Measurements from ENCODE around the gene ARHGAP18. TPM values are rescaled to one million over a fixed set of nuclear protein-coding genes. Genes with fewer than 3 reads are reported as not detected.

ARHGAP18 gene
- polyA plus RNA-seq, 1 of the 3 experiments (the other 2 are of a cell fraction) = 25.0 TPM

GRCh38 chr6:129542705-129543104, 167.3 kb downstream of the ARHGAP18 start:
- POLR2A ChIA-PET = no interaction called here
- WGBS (ENCODE audit: low lambda C conversion rate) = 76% methylated on average over 2 of the region's 2 CpGs
- TF ChIP-seq FOXJ3 (CRISPR knock-in tag; IDR thresholded peaks at IDR 0.05) = no peak
- no peak for TF ChIP-seq MAX (IDR thresholded peaks at IDR 0.05; ENCODE audit: low read depth)
- TF ChIP-seq, protein P1, sequence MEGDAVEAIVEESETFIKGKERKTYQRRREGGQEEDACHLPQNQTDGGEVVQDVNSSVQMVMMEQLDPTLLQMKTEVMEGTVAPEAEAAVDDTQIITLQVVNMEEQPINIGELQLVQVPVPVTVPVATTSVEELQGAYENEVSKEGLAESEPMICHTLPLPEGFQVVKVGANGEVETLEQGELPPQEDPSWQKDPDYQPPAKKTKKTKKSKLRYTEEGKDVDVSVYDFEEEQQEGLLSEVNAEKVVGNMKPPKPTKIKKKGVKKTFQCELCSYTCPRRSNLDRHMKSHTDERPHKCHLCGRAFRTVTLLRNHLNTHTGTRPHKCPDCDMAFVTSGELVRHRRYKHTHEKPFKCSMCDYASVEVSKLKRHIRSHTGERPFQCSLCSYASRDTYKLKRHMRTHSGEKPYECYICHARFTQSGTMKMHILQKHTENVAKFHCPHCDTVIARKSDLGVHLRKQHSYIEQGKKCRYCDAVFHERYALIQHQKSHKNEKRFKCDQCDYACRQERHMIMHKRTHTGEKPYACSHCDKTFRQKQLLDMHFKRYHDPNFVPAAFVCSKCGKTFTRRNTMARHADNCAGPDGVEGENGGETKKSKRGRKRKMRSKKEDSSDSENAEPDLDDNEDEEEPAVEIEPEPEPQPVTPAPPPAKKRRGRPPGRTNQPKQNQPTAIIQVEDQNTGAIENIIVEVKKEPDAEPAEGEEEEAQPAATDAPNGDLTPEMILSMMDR (IDR thresholded peaks at IDR 0.05) = no peak
- no peak for TF ChIP-seq SIN3A (IDR thresholded peaks at IDR 0.05; ENCODE audit: borderline replicate concordance, low read depth, low read length)
- no peak for TF ChIP-seq GATA2 (CRISPR knock-in tag; IDR thresholded peaks at IDR 0.05)
- TF ChIP-seq USF2 (IDR thresholded peaks at IDR 0.05; ENCODE audit: borderline replicate concordance, low read depth, low read length) = no peak
- no peak for TF ChIP-seq EZH2phosphoT487 (IDR thresholded peaks at IDR 0.05; ENCODE audit: borderline replicate concordance, low read depth)
- TF ChIP-seq REST (IDR thresholded peaks at IDR 0.05; ENCODE audit: low read depth, low read length) = no peak
- no peak for TF ChIP-seq FOSL2 (IDR thresholded peaks at IDR 0.05; ENCODE audit: borderline replicate concordance, low read depth)
- TF ChIP-seq POLR2AphosphoS5 (IDR thresholded peaks at IDR 0.05; ENCODE audit: low read depth, low read length) = no peak
- TF ChIP-seq ELF1 (IDR thresholded peaks at IDR 0.05) = no peak
- TF ChIP-seq NRF1 (IDR thresholded peaks at IDR 0.05; ENCODE audit: low read depth, low read length) = no peak
- TF ChIP-seq CHD2 (IDR thresholded peaks at IDR 0.05; ENCODE audit: low read length, partially characterized antibody) = no peak
- no peak for TF ChIP-seq JUND (IDR thresholded peaks at IDR 0.05)
- TF ChIP-seq, protein P2, sequence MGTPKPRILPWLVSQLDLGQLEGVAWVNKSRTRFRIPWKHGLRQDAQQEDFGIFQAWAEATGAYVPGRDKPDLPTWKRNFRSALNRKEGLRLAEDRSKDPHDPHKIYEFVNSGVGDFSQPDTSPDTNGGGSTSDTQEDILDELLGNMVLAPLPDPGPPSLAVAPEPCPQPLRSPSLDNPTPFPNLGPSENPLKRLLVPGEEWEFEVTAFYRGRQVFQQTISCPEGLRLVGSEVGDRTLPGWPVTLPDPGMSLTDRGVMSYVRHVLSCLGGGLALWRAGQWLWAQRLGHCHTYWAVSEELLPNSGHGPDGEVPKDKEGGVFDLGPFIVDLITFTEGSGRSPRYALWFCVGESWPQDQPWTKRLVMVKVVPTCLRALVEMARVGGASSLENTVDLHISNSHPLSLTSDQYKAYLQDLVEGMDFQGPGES (IDR thresholded peaks at IDR 0.05; ENCODE audit: low read depth, low read length) = no peak
- TF ChIP-seq RFX5 (IDR thresholded peaks at IDR 0.05; ENCODE audit: low read length) = no peak
- no peak for TF ChIP-seq TEAD4 (IDR thresholded peaks at IDR 0.05; ENCODE audit: borderline replicate concordance, insufficient read depth)
- no peak for TF ChIP-seq EP300 (IDR thresholded peaks at IDR 0.05; ENCODE audit: borderline replicate concordance in 1 of 2, low read depth in 1 of 2, low read length in 1 of 2)
- TF ChIP-seq SMC3 (IDR thresholded peaks at IDR 0.05; ENCODE audit: low read depth, low read length) = no peak
- no peak for TF ChIP-seq RCOR1 (IDR thresholded peaks at IDR 0.05; ENCODE audit: low read length)

More at GRCh38 chr6:129542705-129543104, 167.3 kb downstream of the ARHGAP18 start:
- Histone ChIP-seq H3K4me1 (ENCODE audit: control insufficient read depth in 1 of 2, insufficient read depth in 2 of 2, low read depth in 1 of 2, low read length in 1 of 2) (no peaks in the 10 kb centered on the region), H4K20me1 (ENCODE audit: insufficient read depth) (no peaks in the 10 kb centered on the region), H3F3A (replicated peaks; ENCODE audit: insufficient read depth) (peaks cover 18% of the 10 kb centered on the region), H3K9me3 (peaks cover 8% of the 10 kb centered on the region; the same call in 1 of the 2 replicates), H3K4me2 (no peak overlapping the region), H3K27me3 (ENCODE audit: insufficient read depth) (no peaks in the 10 kb centered on the region), H3K4me3 (ENCODE audit: low read depth in 2 of 2, low read length in 1 of 2) (no peak overlapping the region), H3K79me2 (ENCODE audit: insufficient read depth) (no peaks in the 10 kb centered on the region), H3K9ac (no peak overlapping the region), H3K9me2 (no peaks in the 10 kb centered on the region), H3K27ac (ENCODE audit: low read depth in 2 of 2, low read length in 1 of 2) (no peak overlapping the region), H2AFZ (ENCODE audit: low read depth) (no peak overlapping the region), H3K36me3 (replicated peaks in 1 of 2; ENCODE audit: control insufficient read depth in 1 of 2, insufficient read depth in 2 of 2, low read length in 1 of 2) (peaks cover 28 to 58% of the 10 kb centered on the region in 2 experiments)
- no peak for DNase-seq
- CTCF ChIA-PET = interaction anchor here (0.6 kb wide), 1 partner anchor 479 kb away, joined by 3 read pairs; no protein-coding TSS in a partner anchor

All from SK-N-SH (cell line).